Measurements from ENCODE around the gene ZDHHC9.

The ZDHHC9 gene

GRCh38 chrX:129791336-129791735, 52.4 kb downstream of the ZDHHC9 start:
- Histone ChIP-seq H3K9ac (ENCODE audit: low read length) (no peak overlapping the region), H3K27me3 (ENCODE audit: low read length) (no peaks in the 10 kb centered on the region), H4K20me1 (ENCODE audit: low read depth, low read length) (no peaks in the 10 kb centered on the region), H3K79me2 (ENCODE audit: insufficient read depth, low read length) (peaks cover 12% of the 10 kb centered on the region), H3K4me3 (ENCODE audit: insufficient read depth, low read length, poor library complexity, severe bottlenecking) (no peak overlapping the region), H3F3A (ENCODE audit: insufficient read depth) (peaks cover 10% of the 10 kb centered on the region), H3K36me3 (ENCODE audit: low read length) (no peaks in the 10 kb centered on the region), H3K4me2 (ENCODE audit: low read depth, low read length, poor library complexity, severe bottlenecking) (no peak overlapping the region), H3K27ac (ENCODE audit: low read depth, low read length) (no peak overlapping the region), H3K9me2 (replicated peaks; ENCODE audit: insufficient read depth, low read length) (no peaks in the 10 kb centered on the region), H3K9me3 (ENCODE audit: insufficient read depth, low read length) (no peaks in the 10 kb centered on the region), H2AFZ (ENCODE audit: low read depth, low read length, severe bottlenecking) (no peak overlapping the region)
- TF ChIP-seq EZH2phosphoT487 (conservative IDR thresholded peaks at IDR 0.05; ENCODE audit: low read length) (no peak), CTCF (IDR thresholded peaks at IDR 0.05; ENCODE audit: insufficient read depth, low read length, poor library complexity, severe bottlenecking) (no peak)

GRCh38 chrX:129790808-129791207, 52.9 kb downstream of the ZDHHC9 start:
- TF ChIP-seq EZH2phosphoT487 (conservative IDR thresholded peaks at IDR 0.05; ENCODE audit: low read length), result no peak
- TF ChIP-seq CTCF (IDR thresholded peaks at IDR 0.05; ENCODE audit: insufficient read depth, low read length, poor library complexity, severe bottlenecking), result no peak
- peaks cover 8% of the 10 kb centered on the region for H3F3A ChIP-seq (ENCODE audit: insufficient read depth)
- H3K4me3 ChIP-seq (ENCODE audit: insufficient read depth, low read length, poor library complexity, severe bottlenecking), result no peak overlapping the region
- H4K20me1 ChIP-seq (ENCODE audit: low read depth, low read length), result no peaks in the 10 kb centered on the region
- no peak overlapping the region for H3K4me2 ChIP-seq (ENCODE audit: low read depth, low read length, poor library complexity, severe bottlenecking)
- no peak overlapping the region for H2AFZ ChIP-seq (ENCODE audit: low read depth, low read length, severe bottlenecking)
- no peak overlapping the region for H3K9ac ChIP-seq (ENCODE audit: low read length)
- H3K36me3 ChIP-seq (ENCODE audit: low read length), result no peaks in the 10 kb centered on the region
- no peaks in the 10 kb centered on the region for H3K9me2 ChIP-seq (replicated peaks; ENCODE audit: insufficient read depth, low read length)
- no peaks in the 10 kb centered on the region for H3K9me3 ChIP-seq (ENCODE audit: insufficient read depth, low read length)
- no peaks in the 10 kb centered on the region for H3K27me3 ChIP-seq (ENCODE audit: low read length)
- peaks cover 16% of the 10 kb centered on the region for H3K79me2 ChIP-seq (ENCODE audit: insufficient read depth, low read length)
- H3K27ac ChIP-seq (ENCODE audit: low read depth, low read length), result no peak overlapping the region

- Histone ChIP-seq H3K27me3 (ENCODE audit: low read length) (no peaks in the 10 kb centered on the region), H3K9me2 (replicated peaks; ENCODE audit: insufficient read depth, low read length) (no peaks in the 10 kb centered on the region), H3K4me2 (ENCODE audit: low read depth, low read length, poor library complexity, severe bottlenecking) (no peak overlapping the region), H3K4me3 (ENCODE audit: insufficient read depth, low read length, poor library complexity, severe bottlenecking) (no peak overlapping the region), H3K79me2 (ENCODE audit: insufficient read depth, low read length) (peaks cover 23% of the 10 kb centered on the region), H3K9me3 (ENCODE audit: insufficient read depth, low read length) (no peaks in the 10 kb centered on the region), H3K9ac (ENCODE audit: low read length) (no peak overlapping the region), H4K20me1 (ENCODE audit: low read depth, low read length) (no peaks in the 10 kb centered on the region), H2AFZ (ENCODE audit: low read depth, low read length, severe bottlenecking) (no peak overlapping the region), H3K36me3 (ENCODE audit: low read length) (no peaks in the 10 kb centered on the region), H3F3A (ENCODE audit: insufficient read depth) (peaks cover 13% of the 10 kb centered on the region), H3K27ac (ENCODE audit: low read depth, low read length) (no peak overlapping the region)
- TF ChIP-seq EZH2phosphoT487 (conservative IDR thresholded peaks at IDR 0.05; ENCODE audit: low read length) (no peak), CTCF (IDR thresholded peaks at IDR 0.05; ENCODE audit: insufficient read depth, low read length, poor library complexity, severe bottlenecking) (no peak)
Observed at GRCh38 chrX:129790146-129790545, 53.5 kb downstream of the ZDHHC9 start.
